ENCODE data around the gene ERG. TPM values are rescaled to one million over a fixed set of nuclear protein-coding genes. Genes with fewer than 3 reads are reported as not detected.
A peak's percentile ranks its signal among the peaks of the same experiment; 100 is the strongest.

The ERG gene
- total RNA-seq, 1 experiment from 2014 or later: not detected

- no TSS peak for BruUV-seq (replicated peaks)
- intact Hi-C loops (cut with micrococcal nuclease): no loop called here
- no peaks in the 10 kb centered on the region for H3K79me2 ChIP-seq (ENCODE audit: low read length)
- ChIA-PET POLR2A (ENCODE audit: unreplicated experiment) (no interaction called here), CTCF (no interaction called here)
- ATAC-seq (no peak), DNase-seq (peak; percentile 43)
- H3K9ac ChIP-seq (ENCODE audit: low read length): no peak overlapping the region
- H3K36me3 ChIP-seq (ENCODE audit: low read depth, low read length): no peaks in the 10 kb centered on the region
- H3K27ac ChIP-seq (ENCODE audit: low read length): peak overlapping the region; percentile 68
- H2AFZ ChIP-seq (ENCODE audit: low read length): no peak overlapping the region
- 0 out of 2 replicates have a peak, but pooled peaks cover 9% of the 10 kb centered on the region for H3K27me3 ChIP-seq (ENCODE audit: low read length)
- peaks cover 27% of the 10 kb centered on the region for H3K4me1 ChIP-seq (ENCODE audit: insufficient read depth, low read length)
- TF ChIP-seq CTCF (conservative IDR thresholded peaks at IDR 0.05; ENCODE audit: low read depth, low read length) (no peak), EZH2 (IDR thresholded peaks at IDR 0.05; ENCODE audit: low read length, unreplicated experiment) (no peak), EZH2phosphoT487 (IDR thresholded peaks at IDR 0.05; ENCODE audit: borderline replicate concordance, low read length) (no peak)
- H4K20me1 ChIP-seq (ENCODE audit: low read length): no peaks in the 10 kb centered on the region
- H3K9me2 ChIP-seq (replicated peaks; ENCODE audit: low read length): no peaks in the 10 kb centered on the region
- H3K9me3 ChIP-seq (ENCODE audit: low read length): no peaks in the 10 kb centered on the region
- no peak overlapping the region for H3K4me2 ChIP-seq (ENCODE audit: low read length)
- H3K4me3 ChIP-seq (ENCODE audit: low read length): no peak overlapping the region
- no peaks in the 10 kb centered on the region for H3F3A ChIP-seq (ENCODE audit: low read length, unreplicated experiment)
Observed at GRCh38 chr21:38459490-38459889, 38.8 kb downstream of the ERG start.

- Histone ChIP-seq H3K79me2 (ENCODE audit: low read length) (no peaks in the 10 kb centered on the region), H4K20me1 (ENCODE audit: low read length) (no peaks in the 10 kb centered on the region), H3K9me3 (ENCODE audit: low read length) (no peaks in the 10 kb centered on the region), H3K27ac (ENCODE audit: low read length) (no peak overlapping the region), H3F3A (ENCODE audit: low read length, unreplicated experiment) (no peaks in the 10 kb centered on the region), H3K27me3 (ENCODE audit: low read length) (peaks cover 29% of the 10 kb centered on the region; the same call in 1 of the 2 replicates), H2AFZ (ENCODE audit: low read length) (no peak overlapping the region), H3K4me1 (ENCODE audit: insufficient read depth, low read length) (peaks cover 22% of the 10 kb centered on the region), H3K9ac (ENCODE audit: low read length) (no peak overlapping the region), H3K4me2 (ENCODE audit: low read length) (no peak overlapping the region), H3K9me2 (replicated peaks; ENCODE audit: low read length) (no peaks in the 10 kb centered on the region), H3K4me3 (ENCODE audit: low read length) (no peak overlapping the region), H3K36me3 (ENCODE audit: low read depth, low read length) (no peaks in the 10 kb centered on the region)
- intact Hi-C loops (cut with micrococcal nuclease): no loop called here
- ATAC-seq (no peak), DNase-seq (no peak)
- TF ChIP-seq EZH2 (IDR thresholded peaks at IDR 0.05; ENCODE audit: low read length, unreplicated experiment) (no peak), EZH2phosphoT487 (IDR thresholded peaks at IDR 0.05; ENCODE audit: borderline replicate concordance, low read length) (no peak), CTCF (conservative IDR thresholded peaks at IDR 0.05; ENCODE audit: low read depth, low read length) (no peak)
- POLR2A ChIA-PET (ENCODE audit: unreplicated experiment): no interaction called here
- CTCF ChIA-PET: no interaction called here
- no TSS peak for BruUV-seq (replicated peaks)
Observed at GRCh38 chr21:38455403-38455802, 42.9 kb downstream of the ERG start.

- ChIA-PET CTCF (no interaction called here), POLR2A (ENCODE audit: unreplicated experiment) (no interaction called here)
- Histone ChIP-seq H3F3A (ENCODE audit: low read length, unreplicated experiment) (no peaks in the 10 kb centered on the region), H3K4me3 (ENCODE audit: low read length) (no peak overlapping the region), H4K20me1 (ENCODE audit: low read length) (no peaks in the 10 kb centered on the region), H3K9me3 (ENCODE audit: low read length) (no peaks in the 10 kb centered on the region), H3K4me1 (ENCODE audit: insufficient read depth, low read length) (peaks cover 15% of the 10 kb centered on the region), H3K9me2 (replicated peaks; ENCODE audit: low read length) (no peaks in the 10 kb centered on the region), H3K27ac (ENCODE audit: low read length) (no peak overlapping the region), H3K9ac (ENCODE audit: low read length) (no peak overlapping the region), H3K27me3 (ENCODE audit: low read length) (peaks cover 30% of the 10 kb centered on the region; the same call in 1 of the 2 replicates), H3K79me2 (ENCODE audit: low read length) (no peaks in the 10 kb centered on the region), H2AFZ (ENCODE audit: low read length) (no peak overlapping the region), H3K4me2 (ENCODE audit: low read length) (no peak overlapping the region), H3K36me3 (ENCODE audit: low read depth, low read length) (no peaks in the 10 kb centered on the region)
- intact Hi-C loops (cut with micrococcal nuclease): no loop called here
- no peak for ATAC-seq
- TF ChIP-seq EZH2phosphoT487 (IDR thresholded peaks at IDR 0.05; ENCODE audit: borderline replicate concordance, low read length) (no peak), CTCF (conservative IDR thresholded peaks at IDR 0.05; ENCODE audit: low read depth, low read length) (no peak), EZH2 (IDR thresholded peaks at IDR 0.05; ENCODE audit: low read length, unreplicated experiment) (no peak)
- BruUV-seq (replicated peaks): no TSS peak
- no peak for DNase-seq
Observed at GRCh38 chr21:38454702-38455101, 43.6 kb downstream of the ERG start.
